Neural progenitor cell (in vitro differentiated cells): Measurements from ENCODE around the gene HYLS1.

Experiments
- EZH2 ChIP-seq: fragments of 200-600 bp; sonication (generic); IDR thresholded peaks from 2 replicates; pipeline ENCODE4 v1.6.1; 2017; ENCODE audit warnings: antibody characterized with exemption, mild to moderate bottlenecking, moderate library complexity
- EZH2phosphoT487 ChIP-seq: fragments of 200-600 bp; sonication (generic); IDR thresholded peaks from 2 replicates; pipeline ENCODE4 v1.6.1; 2017; ENCODE audit warnings: antibody characterized with exemption
- TF ChIP-seq, protein P1 (sequence below): fragments of 200-600 bp; sonication (generic); IDR thresholded peaks from 2 replicates; pipeline ENCODE4 v1.5.1; 2017; ENCODE audit warnings: antibody characterized with exemption, mild to moderate bottlenecking

DNA sequence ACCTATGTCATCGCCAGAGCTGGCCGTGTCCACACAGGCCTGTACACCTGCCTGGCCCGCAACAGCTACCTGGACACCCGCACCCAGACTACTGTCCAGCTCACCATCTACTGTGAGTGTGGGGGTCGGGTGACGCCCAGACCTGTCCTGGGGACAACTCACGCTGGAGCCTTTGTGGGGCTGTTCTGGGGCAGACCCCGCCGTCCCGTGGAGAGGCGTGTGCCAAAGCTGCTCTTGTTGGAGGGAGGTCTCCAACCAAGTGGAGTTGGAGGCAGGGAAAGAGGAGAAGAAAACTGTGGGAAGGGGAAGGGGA is 62.7 kb downstream of the HYLS1 start:
- TF ChIP-seq, protein P1, sequence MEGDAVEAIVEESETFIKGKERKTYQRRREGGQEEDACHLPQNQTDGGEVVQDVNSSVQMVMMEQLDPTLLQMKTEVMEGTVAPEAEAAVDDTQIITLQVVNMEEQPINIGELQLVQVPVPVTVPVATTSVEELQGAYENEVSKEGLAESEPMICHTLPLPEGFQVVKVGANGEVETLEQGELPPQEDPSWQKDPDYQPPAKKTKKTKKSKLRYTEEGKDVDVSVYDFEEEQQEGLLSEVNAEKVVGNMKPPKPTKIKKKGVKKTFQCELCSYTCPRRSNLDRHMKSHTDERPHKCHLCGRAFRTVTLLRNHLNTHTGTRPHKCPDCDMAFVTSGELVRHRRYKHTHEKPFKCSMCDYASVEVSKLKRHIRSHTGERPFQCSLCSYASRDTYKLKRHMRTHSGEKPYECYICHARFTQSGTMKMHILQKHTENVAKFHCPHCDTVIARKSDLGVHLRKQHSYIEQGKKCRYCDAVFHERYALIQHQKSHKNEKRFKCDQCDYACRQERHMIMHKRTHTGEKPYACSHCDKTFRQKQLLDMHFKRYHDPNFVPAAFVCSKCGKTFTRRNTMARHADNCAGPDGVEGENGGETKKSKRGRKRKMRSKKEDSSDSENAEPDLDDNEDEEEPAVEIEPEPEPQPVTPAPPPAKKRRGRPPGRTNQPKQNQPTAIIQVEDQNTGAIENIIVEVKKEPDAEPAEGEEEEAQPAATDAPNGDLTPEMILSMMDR: no peak
- TF ChIP-seq EZH2 (no peak), EZH2phosphoT487 (no peak)
